Vagina (tissue), 2 donors: ENCODE measurements around the gene AMH.

Source experiments
- CTCF ChIP-seq, 3 experiments: fragments of 450-650 bp in 2 of 3; fragments of 200-600 bp in 1 of 3; sonication (generic) in 1 of 3; IDR thresholded peaks; one replicate each; pipeline ENCODE4 v1.5.1; 2017 to 2019; ENCODE audit warnings: antibody characterized with exemption in 3 of 3, mild to moderate bottlenecking in 2 of 3, moderate library complexity in 2 of 3
- POLR2A ChIP-seq, 2 donors: fragments of 450-650 bp; IDR thresholded peaks; one replicate each; pipeline ENCODE4 v1.6.1; 2017; ENCODE audit warnings: antibody characterized with exemption in 2 of 2, mild to moderate bottlenecking in 2 of 2, moderate library complexity in 2 of 2
- POLR2AphosphoS5 ChIP-seq, 2 donors: sonication (generic); formaldehyde crosslinking; IDR thresholded peaks; one replicate each; pipeline ENCODE4 v1.9.0; 2017; ENCODE audit warnings: antibody characterized with exemption in 2 of 2, mild to moderate bottlenecking in 2 of 2, low read depth in 1 of 2; ENCODE audit not compliant: insufficient read depth in 1 of 2

- TF ChIP-seq CTCF (IDR thresholded peaks at IDR 0.05) = no peak
- no peak for TF ChIP-seq POLR2A (IDR thresholded peaks at IDR 0.05)
- no peak for TF ChIP-seq POLR2AphosphoS5 (IDR thresholded peaks at IDR 0.05; ENCODE audit: insufficient read depth in 1 of 2, low read depth in 1 of 2)
Observed at GRCh38 chr19:2223959-2224358, 25.2 kb upstream of the AMH start.
